ENCODE results near the gene PYGO1.

- TF ChIP-seq CTCF (conservative IDR thresholded peaks at IDR 0.05; ENCODE audit: low read length) (0 out of 2 replicates have a peak, but pooled peaks have one; percentile 21), EZH2phosphoT487 (IDR thresholded peaks at IDR 0.05; ENCODE audit: borderline replicate concordance) (no peak)
Observed at GRCh38 chr15:55527150-55527549, 61.0 kb downstream of the PYGO1 start.
